Pancreas (tissue), 10 donors: Measurements from ENCODE around the gene DPEP2NB. TPM values are rescaled to one million over a fixed set of nuclear protein-coding genes. Genes with fewer than 3 reads are reported as not detected.

Experiments used
- ATAC-seq, 4 donors: fragments of 200-7000 bp; cut with Tn5 transposase; one replicate each; pipeline versions ENCODE4 v1.8.0 to v1.9.1; 2020; ENCODE audit warnings: mild to moderate bottlenecking in 4 of 4, moderate library complexity in 4 of 4
- DNase-seq, 6 donors: peaks; one replicate each; pipeline ENCODE4 v3.0.0-alpha.2; 2020
- FAIRE-seq: peaks from 2 replicates; lab custom pipeline; 2012; peaks lifted over from hg19 to GRCh38; lab: Jason Lieb, UNC
- H3K27ac ChIP-seq, 4 donors: fragments of 200-600 bp; sonication (generic); 1 replicate in 3 of 4; 2 replicates in 1 of 4; pipeline versions ENCODE4 v1.5.0 to v1.8.0; 2020
- H3K27me3 ChIP-seq, 4 donors: fragments of 200-600 bp; one replicate each; pipeline ENCODE4 v1.8.0; 2021
- H3K36me3 ChIP-seq, 3 donors: fragments of 200-600 bp; sonication (generic) in 1 of 3; one replicate each; pipeline versions ENCODE4 v1.5.0 to v1.8.0; 2020 to 2021
- H3K4me1 ChIP-seq, 3 donors: fragments of 200-600 bp; one replicate each; pipeline ENCODE4 v1.8.0; 2021
- H3K4me3 ChIP-seq, 4 donors: fragments of 200-600 bp; sonication (generic) in 2 of 4; one replicate each; pipeline versions ENCODE4 v1.5.0 to v1.8.0; 2020 to 2021
- H3K9me3 ChIP-seq, 4 donors: fragments of 200-600 bp; one replicate each; pipeline ENCODE4 v1.8.0; 2021
- CTCF ChIP-seq, 4 donors: fragments of 200-600 bp; sonication (generic) in 3 of 4; IDR thresholded peaks; one replicate each; pipeline versions ENCODE4 v1.5.0 to v1.8.0; 2021; ENCODE audit warnings: antibody characterized with exemption in 4 of 4
- WGBS, 2 donors: extraction: QIAGEN DNeasy Blood & Tissue Kit; methylation state at CpG; one replicate each; pipeline ENCODE4 v1.1.7; 2013; 5-methylcytosine and 5-hydroxymethylcytosine counted together
- intact Hi-C, 3 donors: fragments of 100-400 bp; cut with DNase I; formaldehyde crosslinking; loops; one replicate each; pipeline versions ENCODE4 v1.11.1 to v1.14.2; 2022
- polyA plus RNA-seq, 2 donors: library from polyadenylated mRNA; stranded (reverse); fragments of 200-250 nt; gene quantifications; one replicate each; pipeline ENCODE4 v1.2.3, GENCODE V29; 2013
- total RNA-seq, 6 donors: library from RNA; stranded (reverse); fragmentation: NEBNext Ultra II Directional in 4 of 6; extraction: Animal tissue kit (Norgen Biotek cat#: 25700) in 4 of 6; gene quantifications; one replicate each; pipeline versions ENCODE4 v1.2.1 to v1.2.4, GENCODE V29; 2021 to 2023
- donor health status: healthy with polysubstance abuse.
- donor health status: DM: no; HTN: no; CAD: no; lungs with moderate emphysema.
- donor health status: DM: no; HTN: no; CAD: no.
- donor health status: control.
- donor health status: control.
- donor health status: Bipolar disorder and iron deficiency.
- donor health status: DM: yes; HTN: yes; CAD: no.
- donor health status: DM: no; HTN: no; CAD: no.
- donor health status: DM: no; HTN: no; CAD: no.
- donor health status: DM: yes; HTN: yes; CAD: no.

Gene DPEP2NB
- total and polyA plus RNA-seq, 8 donors, result not detected

- WGBS, 2 donors, result 68 to 83% methylated on average over 3 of the region's 3 CpGs
- FAIRE-seq (no peak), DNase-seq (no peak), ATAC-seq (no peak)
- Histone ChIP-seq H3K27me3 (no peaks in the 10 kb centered on the region), H3K27ac (no peak overlapping the region), H3K4me3 (no peak overlapping the region), H3K36me3 (peaks cover 0 to 6% (median 0%) of the 10 kb centered on the region in 3 donors), H3K9me3 (no peaks in the 10 kb centered on the region), H3K4me1 (no peaks in the 10 kb centered on the region)
- no peak for TF ChIP-seq CTCF (IDR thresholded peaks at IDR 0.05)
- intact Hi-C loops, result no loop called here
These were observed 39.7 kb upstream of the DPEP2NB start for GRCh38 chr16:68055395-68055794.

GRCh38 chr16:68049449-68049848 lies 33.7 kb upstream of the DPEP2NB start:
- 84 to 86% methylated on average over 2 of the region's 2 CpGs for WGBS, 2 donors
- no peak for FAIRE-seq
- no peaks in the 10 kb centered on the region for H3K9me3 ChIP-seq
- intact Hi-C loops, result no loop called here
- no peak for ATAC-seq
- no peaks in the 10 kb centered on the region for H3K27me3 ChIP-seq
- no peak for TF ChIP-seq CTCF (IDR thresholded peaks at IDR 0.05)
- DNase-seq, result no peak
- H3K36me3 ChIP-seq, result peaks cover 0 to 6% (median 0%) of the 10 kb centered on the region in 3 donors
- no peak overlapping the region for H3K27ac ChIP-seq
- no peaks in the 10 kb centered on the region for H3K4me1 ChIP-seq
- no peak overlapping the region for H3K4me3 ChIP-seq

GRCh38 chr16:68047987-68048386 lies 32.3 kb upstream of the DPEP2NB start:
- H3K27me3 ChIP-seq, result no peaks in the 10 kb centered on the region
- no peaks in the 10 kb centered on the region for H3K9me3 ChIP-seq
- no peak for TF ChIP-seq CTCF (IDR thresholded peaks at IDR 0.05)
- no peaks in the 10 kb centered on the region for H3K36me3 ChIP-seq
- intact Hi-C loops, result no loop called here
- no peaks in the 10 kb centered on the region for H3K4me1 ChIP-seq
- DNase-seq (no peak), ATAC-seq (no peak), FAIRE-seq (no peak)
- H3K27ac ChIP-seq, result no peak overlapping the region
- WGBS, 2 donors, result 90% methylated on average over 2 of the region's 2 CpGs
- H3K4me3 ChIP-seq, result no peak overlapping the region

- FAIRE-seq, result no peak
- no peaks in the 10 kb centered on the region for H3K4me1 ChIP-seq
- no peak for TF ChIP-seq CTCF (IDR thresholded peaks at IDR 0.05)
- H3K27ac ChIP-seq, result no peak overlapping the region
- no peaks in the 10 kb centered on the region for H3K9me3 ChIP-seq
- intact Hi-C loops, result no loop called here
- H3K27me3 ChIP-seq, result no peaks in the 10 kb centered on the region
- no peak overlapping the region for H3K4me3 ChIP-seq
- DNase-seq, result no peak
- ATAC-seq, result no peak
- no peaks in the 10 kb centered on the region for H3K36me3 ChIP-seq
- WGBS, 2 donors, result 87 to 88% methylated on average over 7 of the region's 7 CpGs
These were observed 30.4 kb upstream of the DPEP2NB start for GRCh38 chr16:68046106-68046505.

- FAIRE-seq, result no peak
These were observed 26.1 kb upstream of the DPEP2NB start for GRCh38 chr16:68041783-68042182.

More at GRCh38 chr16:68041783-68042182, 26.1 kb upstream of the DPEP2NB start:
- Histone ChIP-seq H3K27me3 (no peaks in the 10 kb centered on the region), H3K27ac (no peak overlapping the region), H3K4me3 (no peak overlapping the region), H3K9me3 (no peaks in the 10 kb centered on the region), H3K36me3 (no peaks in the 10 kb centered on the region), H3K4me1 (no peaks in the 10 kb centered on the region)
- DNase-seq (no peak), ATAC-seq (no peak)
- intact Hi-C loops, result no loop called here
- no peak for TF ChIP-seq CTCF (IDR thresholded peaks at IDR 0.05)
- WGBS, 2 donors, result 94 to 98% methylated on average over 2 of the region's 2 CpGs
